ENCODE results near the gene DCAF12. TPM values are rescaled to one million over a fixed set of nuclear protein-coding genes. Genes with fewer than 3 reads are reported as not detected.
A peak's percentile ranks its signal among the peaks of the same experiment; 100 is the strongest.

The DCAF12 gene
- total and polyA plus RNA-seq, 10 donors, result 5.6 to 107 (median 38.4) TPM

DNA sequence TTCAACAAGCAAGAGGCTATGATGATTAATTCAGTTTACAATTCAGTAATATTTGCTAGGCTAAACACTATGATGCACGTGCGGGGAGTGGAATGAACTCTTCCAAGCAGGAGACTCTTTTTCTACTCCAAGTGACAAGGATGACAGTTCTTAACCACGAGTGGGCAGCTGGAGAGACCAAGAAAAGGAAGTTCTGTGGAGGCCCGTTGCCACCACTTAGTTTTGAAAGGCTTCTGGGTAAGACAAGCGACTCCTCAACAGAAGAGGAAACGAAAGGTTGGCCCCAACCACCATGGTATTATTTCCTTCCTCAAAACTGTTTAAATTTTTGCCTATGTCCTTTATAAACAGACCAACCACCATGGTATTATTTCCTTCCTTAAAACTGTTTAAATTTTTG, 2.8 kb downstream of the DCAF12 start:
- peaks cover 36 to 87% (median 54%) of the 10 kb centered on the region in 6 donors for H3K4me1 ChIP-seq
- intact Hi-C loops (cut with DNase I; ENCODE audit: low total_unique reads), result loop anchor here (10.0 kb wide), 1 partner anchor 51 kb away; the partner anchor contains the start of gene UBAP1
- H3K36me3 ChIP-seq, result peaks cover 0 to 53% (median 3%) of the 10 kb centered on the region in 6 donors
- peak; percentile 76 for DNase-seq
- H3K27me3 ChIP-seq (replicated peaks in 1 of 7), result peaks cover 0 to 75% (median 6%) of the 10 kb centered on the region in 7 donors
- 6 to 14% (median 10%) methylated on average over 6 of the region's 6 CpGs for WGBS, 5 donors
- H3K27ac ChIP-seq, result peak overlapping the region in 7 of 8 donors; percentile 29 to 98 (median 93)
- TF ChIP-seq, protein P1, sequence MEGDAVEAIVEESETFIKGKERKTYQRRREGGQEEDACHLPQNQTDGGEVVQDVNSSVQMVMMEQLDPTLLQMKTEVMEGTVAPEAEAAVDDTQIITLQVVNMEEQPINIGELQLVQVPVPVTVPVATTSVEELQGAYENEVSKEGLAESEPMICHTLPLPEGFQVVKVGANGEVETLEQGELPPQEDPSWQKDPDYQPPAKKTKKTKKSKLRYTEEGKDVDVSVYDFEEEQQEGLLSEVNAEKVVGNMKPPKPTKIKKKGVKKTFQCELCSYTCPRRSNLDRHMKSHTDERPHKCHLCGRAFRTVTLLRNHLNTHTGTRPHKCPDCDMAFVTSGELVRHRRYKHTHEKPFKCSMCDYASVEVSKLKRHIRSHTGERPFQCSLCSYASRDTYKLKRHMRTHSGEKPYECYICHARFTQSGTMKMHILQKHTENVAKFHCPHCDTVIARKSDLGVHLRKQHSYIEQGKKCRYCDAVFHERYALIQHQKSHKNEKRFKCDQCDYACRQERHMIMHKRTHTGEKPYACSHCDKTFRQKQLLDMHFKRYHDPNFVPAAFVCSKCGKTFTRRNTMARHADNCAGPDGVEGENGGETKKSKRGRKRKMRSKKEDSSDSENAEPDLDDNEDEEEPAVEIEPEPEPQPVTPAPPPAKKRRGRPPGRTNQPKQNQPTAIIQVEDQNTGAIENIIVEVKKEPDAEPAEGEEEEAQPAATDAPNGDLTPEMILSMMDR (IDR thresholded peaks at IDR 0.05 in 8 of 11, conservative IDR thresholded peaks at IDR 0.05 in 3 of 11), result no peak
- TF ChIP-seq POLR2A (IDR thresholded peaks at IDR 0.05) (no peak), POLR2AphosphoS5 (IDR thresholded peaks at IDR 0.05) (peak in 1 of 3 donors; percentile 56)
- no peaks in the 10 kb centered on the region for H3K9me3 ChIP-seq
- H3K4me3 ChIP-seq, result peak overlapping the region in 4 of 8 donors; percentile 6 to 89 (median 48)

DNA sequence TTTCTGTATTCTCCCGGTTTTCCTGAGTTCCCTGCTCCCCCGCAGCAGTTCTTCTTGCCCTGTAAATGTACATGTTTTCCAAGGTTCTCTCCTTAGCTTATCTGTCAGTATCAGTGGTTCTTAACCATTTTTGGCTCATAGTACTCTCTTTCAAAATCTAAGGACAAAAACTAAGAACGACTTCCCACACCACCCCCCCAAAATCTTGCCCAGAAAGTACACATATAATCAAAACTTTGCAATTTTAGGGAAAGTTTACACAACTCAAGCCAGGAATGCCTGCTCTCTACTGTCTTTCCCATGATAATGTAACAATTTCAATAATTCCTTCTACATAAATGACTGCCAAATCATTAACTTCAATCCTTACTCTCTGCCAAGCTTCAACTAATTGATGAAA, 4.5 kb downstream of the DCAF12 start:
- Histone ChIP-seq H3K36me3 (peaks cover 0 to 70% (median 19%) of the 10 kb centered on the region in 6 donors), H3K4me1 (peaks cover 33 to 81% (median 50%) of the 10 kb centered on the region in 6 donors), H3K4me3 (no peak overlapping the region), H3K27me3 (replicated peaks in 1 of 7) (peaks cover 0 to 75% (median 6%) of the 10 kb centered on the region in 7 donors), H3K27ac (no peak overlapping the region), H3K9me3 (no peaks in the 10 kb centered on the region)
- TF ChIP-seq POLR2AphosphoS5 (IDR thresholded peaks at IDR 0.05) (no peak), POLR2A (IDR thresholded peaks at IDR 0.05) (no peak)
- TF ChIP-seq, protein P1 (IDR thresholded peaks at IDR 0.05 in 8 of 11, conservative IDR thresholded peaks at IDR 0.05 in 3 of 11), result no peak
- WGBS, 5 donors, result 77 to 94% (median 84%) methylated on average over 3 of the region's 3 CpGs
- DNase-seq, result no peak
- intact Hi-C loops (cut with DNase I; ENCODE audit: low total_unique reads), result loop anchor here (10.0 kb wide), 1 partner anchor 53 kb away; the partner anchor contains the start of gene UBAP1

DNA sequence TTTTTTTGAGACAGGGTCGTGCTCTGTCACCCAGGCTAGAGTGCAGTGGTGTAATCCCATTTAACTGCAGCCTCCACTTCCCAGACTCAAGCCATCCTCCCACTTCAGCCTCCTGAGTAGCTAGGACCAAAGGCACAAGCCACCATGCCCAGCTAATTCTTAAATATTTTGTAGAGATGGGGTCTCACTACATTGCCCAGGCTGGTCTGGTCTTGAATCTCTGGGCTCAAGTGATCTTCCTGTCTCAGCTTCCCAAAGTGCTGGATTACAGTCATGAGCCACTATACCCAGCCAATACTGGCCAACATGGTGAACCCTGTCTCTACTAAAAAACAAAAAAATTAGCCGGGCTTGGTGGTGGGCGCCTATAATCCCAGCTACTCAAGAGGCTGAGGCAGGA, 6.8 kb downstream of the DCAF12 start:
- Histone ChIP-seq H3K36me3 (peaks cover 0 to 89% (median 24%) of the 10 kb centered on the region in 6 donors), H3K27ac (no peak overlapping the region), H3K9me3 (no peaks in the 10 kb centered on the region), H3K27me3 (replicated peaks in 1 of 7) (peaks cover 0 to 74% (median 0%) of the 10 kb centered on the region in 7 donors), H3K4me3 (no peak overlapping the region), H3K4me1 (peaks cover 22 to 58% (median 33%) of the 10 kb centered on the region in 6 donors)
- 86 to 100% (median 92%) methylated on average over 3 of the region's 3 CpGs for WGBS, 5 donors
- DNase-seq, result peak; percentile 7
- intact Hi-C loops (cut with DNase I; ENCODE audit: low total_unique reads), result loop anchor here (10.0 kb wide), 1 partner anchor 55 kb away; the partner anchor contains the start of gene UBAP1
- TF ChIP-seq, protein P1 (IDR thresholded peaks at IDR 0.05 in 8 of 11, conservative IDR thresholded peaks at IDR 0.05 in 3 of 11), result no peak
- TF ChIP-seq POLR2A (IDR thresholded peaks at IDR 0.05) (no peak), POLR2AphosphoS5 (IDR thresholded peaks at IDR 0.05) (no peak)

DNA sequence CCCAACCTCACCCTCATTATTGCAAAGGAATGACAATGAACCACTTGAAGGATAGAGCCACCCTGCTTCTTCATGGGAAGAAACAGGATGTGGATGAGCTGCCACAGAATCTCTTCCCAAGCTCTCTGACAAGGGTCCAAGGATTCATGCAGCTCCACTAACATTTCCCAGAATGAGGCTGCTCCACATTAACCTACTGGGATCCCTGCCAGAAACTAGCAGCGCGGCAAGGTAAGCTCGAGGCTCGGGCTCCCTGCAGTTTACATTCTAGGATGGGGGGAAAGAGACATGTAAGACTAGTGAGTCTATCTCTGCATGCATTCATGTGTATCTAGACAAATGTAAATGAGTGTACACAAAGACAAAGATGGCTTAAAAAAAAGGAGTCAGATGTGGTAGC, 12.1 kb downstream of the DCAF12 start:
- Histone ChIP-seq H3K36me3 (peaks cover 0 to 86% (median 26%) of the 10 kb centered on the region in 6 donors), H3K9me3 (no peaks in the 10 kb centered on the region), H3K27me3 (replicated peaks in 1 of 7) (peaks cover 0 to 80% (median 0%) of the 10 kb centered on the region in 7 donors), H3K27ac (no peak overlapping the region), H3K4me1 (peaks cover 0 to 13% (median 0%) of the 10 kb centered on the region in 6 donors), H3K4me3 (no peak overlapping the region)
- intact Hi-C loops (cut with DNase I; ENCODE audit: low total_unique reads), result no loop called here
- peak; percentile 4 for DNase-seq
- WGBS, 5 donors, result 90 to 100% (median 94%) methylated on average over 4 of the region's 4 CpGs
- TF ChIP-seq POLR2AphosphoS5 (IDR thresholded peaks at IDR 0.05), result no peak
- TF ChIP-seq, protein P1 (IDR thresholded peaks at IDR 0.05 in 8 of 11, conservative IDR thresholded peaks at IDR 0.05 in 3 of 11), result no peak
- TF ChIP-seq POLR2A (IDR thresholded peaks at IDR 0.05), result no peak
